CD4-positive, alpha-beta memory T cell (primary cell): ENCODE measurements around the gene TNIP2. TPM values are rescaled to one million over a fixed set of nuclear protein-coding genes. Genes with fewer than 3 reads are reported as not detected.

Source experiments
- CTCF ChIA-PET: fragments of 350-600 bp; sonication (Branson Sonifier 250); formaldehyde crosslinking; loops from one replicate; lab custom pipeline; 2021; ENCODE audit warnings: inconsistent platforms; ENCODE audit not compliant: partially characterized antibody; lab: Charles Lee
- POLR2A ChIA-PET: fragments of 350-600 bp; sonication (Branson Sonifier 250); formaldehyde crosslinking; loops from one replicate; lab custom pipeline; 2021; ENCODE audit not compliant: partially characterized antibody; lab: Charles Lee
- DNase-seq, 5 donors: peaks; one replicate each; pipeline versions ENCODE4 v3.0.0 to v3.0.0-alpha.2; 2020 to 2022; ENCODE audit warnings: mixed read lengths in 1 of 5
- H3K27ac ChIP-seq: one replicate; pipeline ENCODE4 v1.7.0; 2013; ENCODE audit warnings: low read depth, low read length
- H3K27me3 ChIP-seq: 2 replicates; pipeline ENCODE4 v1.7.0; 2013; ENCODE audit warnings: mild to moderate bottlenecking, low read length, moderate library complexity; ENCODE audit not compliant: insufficient read depth
- H3K36me3 ChIP-seq: 2 replicates; pipeline ENCODE4 v1.7.0; 2013; ENCODE audit warnings: mild to moderate bottlenecking, low read length, moderate library complexity; ENCODE audit not compliant: insufficient read depth
- H3K4me1 ChIP-seq: 2 replicates; pipeline ENCODE4 v1.7.0; 2013; ENCODE audit warnings: mild to moderate bottlenecking, low read length, moderate library complexity; ENCODE audit not compliant: insufficient read depth
- H3K4me3 ChIP-seq, 2 donors: one replicate each; pipeline ENCODE4 v1.7.0; 2013; ENCODE audit warnings: low read length in 2 of 2, mild to moderate bottlenecking in 1 of 2
- H3K9me3 ChIP-seq, 2 donors: one replicate each; pipeline ENCODE4 v1.7.0; 2013; ENCODE audit warnings: low read length in 2 of 2, control low read depth in 1 of 2; ENCODE audit not compliant: control insufficient read depth in 1 of 2
- H3K27ac Mint-ChIP-seq, 7 donors: one replicate each; pipeline ENCODE4 v1.8.0; 2020 to 2021; ENCODE audit warnings: mixed read lengths in 7 of 7, mild to moderate bottlenecking in 6 of 7, inconsistent platforms in 3 of 7, moderate library complexity in 3 of 7
- H3K27me3 Mint-ChIP-seq, 2 donors: one replicate each; pipeline ENCODE4 v1.8.0; 2020 to 2021; ENCODE audit warnings: mixed read lengths in 2 of 2
- H3K36me3 Mint-ChIP-seq, 2 donors: one replicate each; pipeline ENCODE4 v1.8.0; 2020 to 2021; ENCODE audit warnings: mixed read lengths in 2 of 2, inconsistent platforms in 1 of 2, mild to moderate bottlenecking in 1 of 2
- H3K4me1 Mint-ChIP-seq, 4 donors: one replicate each; pipeline ENCODE4 v1.8.0; 2020 to 2021; ENCODE audit warnings: mixed read lengths in 4 of 4, mild to moderate bottlenecking in 1 of 4
- H3K4me3 Mint-ChIP-seq, 8 donors: one replicate each; pipeline ENCODE4 v1.8.0; 2020 to 2021; ENCODE audit warnings: mixed read lengths in 8 of 8, mild to moderate bottlenecking in 7 of 8, moderate library complexity in 6 of 8, inconsistent platforms in 3 of 8
- H3K9me3 Mint-ChIP-seq, 8 donors: one replicate each; pipeline ENCODE4 v1.8.0; 2020 to 2021; ENCODE audit warnings: mixed read lengths in 8 of 8, mild to moderate bottlenecking in 5 of 8, inconsistent platforms in 3 of 8, moderate library complexity in 1 of 8
- intact Hi-C: fragments of 100-400 bp; cut with micrococcal nuclease; formaldehyde crosslinking; loops from one replicate; pipeline ENCODE4 v1.15.1; 2023
- polyA plus RNA-seq, 2 donors: library from polyadenylated mRNA; unstranded; fragments of 300-500 nt; fragmentation: Illumina TruSeq; gene quantifications; one replicate each; pipeline ENCODE4 v1.2.3, GENCODE V29; 2021
- total RNA-seq, 2 experiments: library from RNA; stranded (reverse); gene quantifications; one replicate each; pipeline ENCODE4 v1.2.3, GENCODE V29; 2021

TNIP2 gene
- total and polyA plus RNA-seq, 4 experiments from 2014 or later, result 45.8 to 50.5 (median 49.2) TPM

DNA sequence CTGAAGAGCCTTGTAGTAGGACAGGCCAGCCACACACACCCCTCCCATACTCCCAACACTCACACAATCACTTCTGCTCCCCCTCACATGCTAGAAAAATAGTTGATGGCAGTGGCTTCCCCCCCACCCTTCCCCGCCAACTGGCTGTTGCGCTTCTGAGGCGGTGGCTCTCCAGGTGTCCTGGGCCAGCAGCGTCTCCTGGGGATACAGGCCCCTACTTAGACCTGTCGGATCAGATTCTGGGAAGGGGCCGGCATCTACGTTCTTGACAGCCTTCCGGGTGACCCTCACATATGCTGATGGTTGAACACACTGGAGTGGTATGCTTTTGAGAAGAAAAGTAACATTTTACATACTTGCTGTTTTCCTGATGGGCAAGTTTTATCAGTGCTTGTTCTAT is 39.9 kb downstream of the TNIP2 start:
- Histone ChIP-seq H3K9me3 (no peaks in the 10 kb centered on the region), H3K27me3 (no peaks in the 10 kb centered on the region), H3K4me3 (no peak overlapping the region), H3K36me3 (peaks cover 22% of the 10 kb centered on the region), H3K4me1 (peaks cover 18% of the 10 kb centered on the region), H3K27ac (no peak overlapping the region)
- intact Hi-C loops, result no loop called here
- ChIA-PET POLR2A (interaction anchor here (0.7 kb wide), 1 partner anchor 260 kb away, joined by 3 read pairs; no protein-coding TSS in a partner anchor), CTCF (no interaction called here)
- H3K4me1 Mint-ChIP-seq, result peaks cover 16 to 25% (median 21%) of the 10 kb centered on the region in 4 donors
- DNase-seq, result no peak
- peak overlapping the region in 2 of 7 donors; percentile 30 to 35 for H3K27ac Mint-ChIP-seq
- no peaks in the 10 kb centered on the region for H3K9me3 Mint-ChIP-seq
- H3K36me3 Mint-ChIP-seq, result peaks cover 16 to 47% of the 10 kb centered on the region in 2 donors
- no peaks in the 10 kb centered on the region for H3K27me3 Mint-ChIP-seq
- no peak overlapping the region for H3K4me3 Mint-ChIP-seq

DNA sequence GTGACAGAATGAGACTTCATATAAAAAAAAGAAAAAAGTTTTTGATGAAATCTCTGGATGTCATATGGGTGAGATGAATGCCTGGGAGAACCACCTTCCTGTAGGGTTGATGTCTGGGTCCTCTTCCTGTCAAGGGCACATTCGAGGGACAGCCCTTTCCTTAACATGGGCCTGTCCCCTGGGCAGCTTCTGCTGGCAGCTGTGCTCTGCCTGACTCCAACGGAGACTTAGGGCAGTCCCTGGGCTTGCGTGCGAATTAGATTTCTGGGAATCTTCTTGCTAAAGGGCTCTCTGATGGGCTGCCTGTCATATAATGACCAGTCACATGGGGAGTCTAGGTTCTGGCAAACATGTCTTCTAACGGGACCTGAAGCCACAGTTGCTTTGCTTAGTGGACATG is 40.7 kb downstream of the TNIP2 start:
- no peaks in the 10 kb centered on the region for H3K9me3 ChIP-seq
- H3K4me3 Mint-ChIP-seq, result no peak overlapping the region
- peaks cover 16 to 25% (median 21%) of the 10 kb centered on the region in 4 donors for H3K4me1 Mint-ChIP-seq
- ChIA-PET CTCF (no interaction called here), POLR2A (no interaction called here)
- peaks cover 12 to 42% of the 10 kb centered on the region in 2 donors for H3K36me3 Mint-ChIP-seq
- H3K36me3 ChIP-seq, result peaks cover 18% of the 10 kb centered on the region
- intact Hi-C loops, result no loop called here
- peak overlapping the region in 5 of 7 donors; percentile 36 to 77 (median 41) for H3K27ac Mint-ChIP-seq
- no peaks in the 10 kb centered on the region for H3K9me3 Mint-ChIP-seq
- no peaks in the 10 kb centered on the region for H3K27me3 Mint-ChIP-seq
- peaks cover 18% of the 10 kb centered on the region for H3K4me1 ChIP-seq
- H3K4me3 ChIP-seq, result no peak overlapping the region
- H3K27ac ChIP-seq, result no peak overlapping the region
- no peak for DNase-seq
- no peaks in the 10 kb centered on the region for H3K27me3 ChIP-seq

DNA sequence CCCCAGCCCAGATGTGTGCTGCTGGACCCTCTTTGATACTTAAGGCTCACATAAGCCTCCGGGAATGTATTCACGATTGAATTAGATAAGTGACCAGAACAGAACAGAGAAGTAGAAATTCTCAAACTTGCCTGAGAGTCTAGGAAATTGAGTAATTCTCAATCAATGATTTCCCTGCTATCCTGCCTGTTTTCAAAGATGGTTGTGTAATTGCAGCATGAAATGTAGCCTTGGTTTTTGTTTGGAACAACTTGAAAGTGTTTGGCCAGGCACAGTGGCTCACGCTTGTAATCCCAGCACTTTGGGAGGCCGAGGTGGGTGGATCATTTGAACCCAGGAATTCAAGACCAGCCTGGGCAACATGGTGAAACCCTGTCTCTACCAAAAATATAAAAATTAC is 41.2 kb downstream of the TNIP2 start:
- H3K4me3 Mint-ChIP-seq, result no peak overlapping the region
- Histone ChIP-seq H3K4me1 (peaks cover 18% of the 10 kb centered on the region), H3K4me3 (no peak overlapping the region), H3K36me3 (peaks cover 13% of the 10 kb centered on the region), H3K9me3 (no peaks in the 10 kb centered on the region), H3K27ac (no peak overlapping the region), H3K27me3 (no peaks in the 10 kb centered on the region)
- H3K36me3 Mint-ChIP-seq, result peaks cover 11 to 38% of the 10 kb centered on the region in 2 donors
- CTCF ChIA-PET, result no interaction called here
- POLR2A ChIA-PET, result no interaction called here
- DNase-seq, result no peak
- intact Hi-C loops, result loop anchor here (5.0 kb wide), 1 partner anchor 32 kb away; no protein-coding TSS in a partner anchor
- peaks cover 16 to 25% (median 21%) of the 10 kb centered on the region in 4 donors for H3K4me1 Mint-ChIP-seq
- H3K9me3 Mint-ChIP-seq, result no peaks in the 10 kb centered on the region
- H3K27me3 Mint-ChIP-seq, result no peaks in the 10 kb centered on the region
- peak overlapping the region in 3 of 7 donors; percentile 17 to 68 (median 61) for H3K27ac Mint-ChIP-seq

DNA sequence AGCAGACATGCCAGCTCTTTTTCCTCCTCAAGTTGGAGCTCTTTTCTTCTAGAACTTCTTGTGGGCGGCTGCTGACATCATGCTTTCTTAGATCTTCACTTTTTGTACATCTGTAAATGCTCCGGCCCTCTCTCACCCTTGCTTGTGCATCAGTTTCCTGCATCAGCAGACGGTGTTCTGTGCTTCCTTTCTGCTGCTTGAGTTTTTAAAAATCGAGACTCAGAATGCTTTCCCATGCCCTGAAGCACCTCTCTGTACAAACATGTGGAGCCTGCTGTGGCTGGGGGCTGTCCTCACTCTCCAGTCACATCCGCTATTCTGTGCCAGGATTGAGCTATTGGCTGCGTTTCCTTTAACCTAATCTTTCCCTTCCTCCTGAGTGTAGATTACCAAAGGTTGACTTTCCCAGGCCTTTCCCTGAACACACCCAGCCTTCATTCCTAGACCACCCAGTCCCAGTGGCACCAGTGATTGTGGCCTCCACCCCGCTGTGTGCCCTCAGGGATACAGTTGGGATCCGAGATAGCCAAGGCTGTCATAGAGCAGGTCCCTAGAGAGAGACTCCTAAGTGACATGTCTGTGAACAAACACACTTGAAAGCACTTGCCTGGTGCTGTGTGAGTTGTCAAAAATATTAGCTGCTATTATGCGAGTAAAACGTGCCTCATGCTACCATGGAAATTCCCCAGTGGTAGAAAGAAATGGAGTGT is 41.9 kb downstream of the TNIP2 start:
- CTCF ChIA-PET, result interaction anchor here (1.0 kb wide), 1 partner anchor 10 kb away, joined by 4 read pairs; no protein-coding TSS in a partner anchor
- H3K36me3 ChIP-seq, result peaks cover 9% of the 10 kb centered on the region
- peaks cover 11 to 37% of the 10 kb centered on the region in 2 donors for H3K36me3 Mint-ChIP-seq
- POLR2A ChIA-PET, result no interaction called here
- intact Hi-C loops, result loop anchor here (5.0 kb wide), 1 partner anchor 33 kb away; no protein-coding TSS in a partner anchor
- H3K4me3 ChIP-seq, result no peak overlapping the region
- DNase-seq, result peak; percentile 45 to 67 (median 53)
- no peaks in the 10 kb centered on the region for H3K9me3 ChIP-seq
- H3K4me1 Mint-ChIP-seq, result peaks cover 16 to 25% (median 21%) of the 10 kb centered on the region in 4 donors
- H3K27ac Mint-ChIP-seq, result peak overlapping the region; percentile 68 to 94 (median 88)
- no peaks in the 10 kb centered on the region for H3K27me3 Mint-ChIP-seq
- H3K4me3 Mint-ChIP-seq, result peak overlapping the region in 5 of 8 donors; percentile 15 to 57 (median 44)
- no peaks in the 10 kb centered on the region for H3K9me3 Mint-ChIP-seq
- peaks cover 18% of the 10 kb centered on the region for H3K4me1 ChIP-seq
- H3K27me3 ChIP-seq, result no peaks in the 10 kb centered on the region
- H3K27ac ChIP-seq, result peak overlapping the region; percentile 12

DNA sequence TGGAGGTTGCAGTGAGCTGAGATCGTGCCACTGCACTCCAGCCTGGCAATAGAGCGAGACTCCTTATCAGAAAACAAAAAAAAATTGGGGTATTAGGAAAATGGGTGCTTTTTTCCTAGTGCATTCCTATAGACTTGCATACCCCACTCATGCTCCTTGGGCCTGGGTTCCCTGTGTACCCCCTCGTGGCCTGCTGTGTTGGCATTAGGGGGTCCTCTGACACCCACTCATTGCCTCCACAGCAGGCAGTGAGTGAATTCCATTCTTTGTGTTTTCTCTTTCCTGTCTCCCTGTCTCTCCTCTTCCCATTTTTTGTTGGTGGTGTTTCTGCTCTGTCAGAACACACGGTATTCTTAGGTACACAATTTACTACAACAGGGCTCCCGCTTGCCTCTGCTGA is 42.8 kb downstream of the TNIP2 start:
- H3K4me1 ChIP-seq, result peaks cover 18% of the 10 kb centered on the region
- Mint-ChIP-seq H3K4me1 (peaks cover 16 to 25% (median 21%) of the 10 kb centered on the region in 4 donors), H3K27ac (peak overlapping the region; percentile 68 to 94 (median 88)), H3K36me3 (peaks cover 11 to 32% of the 10 kb centered on the region in 2 donors), H3K4me3 (peak overlapping the region in 3 of 8 donors; percentile 15 to 57 (median 44)), H3K27me3 (no peaks in the 10 kb centered on the region), H3K9me3 (no peaks in the 10 kb centered on the region)
- ChIA-PET CTCF (interaction anchor here (0.7 to 1.0 kb wide), 2 partner anchors 9 to 10 kb away, joined by 3 to 4 read pairs; no protein-coding TSS in a partner anchor), POLR2A (no interaction called here)
- H3K9me3 ChIP-seq, result no peaks in the 10 kb centered on the region
- H3K27me3 ChIP-seq, result no peaks in the 10 kb centered on the region
- intact Hi-C loops, result loop anchor here (5.0 kb wide), 1 partner anchor 34 kb away; no protein-coding TSS in a partner anchor
- no peak overlapping the region for H3K27ac ChIP-seq
- DNase-seq, result no peak
- H3K4me3 ChIP-seq, result no peak overlapping the region
- H3K36me3 ChIP-seq, result peaks cover 2% of the 10 kb centered on the region

DNA sequence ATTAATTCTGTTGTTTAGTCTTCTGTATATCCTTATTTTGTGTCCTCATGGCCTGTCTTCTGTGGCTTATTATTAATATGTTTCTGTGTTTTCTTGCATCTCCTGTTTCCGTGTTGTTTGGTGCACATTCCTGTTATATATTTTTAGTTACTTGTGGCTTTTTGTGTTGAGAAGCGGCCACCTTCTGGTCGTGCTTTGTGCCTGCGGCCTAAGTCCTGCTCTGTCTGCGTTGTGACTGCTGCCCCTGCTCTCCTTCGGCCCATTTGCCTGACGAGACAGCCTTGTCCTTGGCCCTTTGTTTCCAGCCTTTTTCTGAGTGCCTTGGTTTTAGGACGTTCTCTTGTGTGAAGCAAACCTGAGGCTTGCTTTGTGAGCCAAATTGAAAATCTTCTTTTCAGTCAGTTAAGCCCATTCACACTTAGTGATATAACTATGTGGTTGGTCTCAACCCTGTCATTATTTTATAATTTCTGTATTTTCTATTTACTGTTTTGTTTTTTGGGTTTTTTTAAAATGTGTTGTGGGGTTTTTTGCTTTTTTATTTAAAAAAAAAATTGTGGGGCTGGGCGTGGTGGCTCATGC is 43.8 kb downstream of the TNIP2 start:
- peaks cover 16 to 25% (median 21%) of the 10 kb centered on the region in 4 donors for H3K4me1 Mint-ChIP-seq
- no peaks in the 10 kb centered on the region for H3K27me3 Mint-ChIP-seq
- H3K4me3 ChIP-seq, result no peak overlapping the region
- intact Hi-C loops, result loop anchor here (5.0 kb wide), 1 partner anchor 35 kb away; no protein-coding TSS in a partner anchor
- no peak overlapping the region for H3K27ac ChIP-seq
- DNase-seq, result no peak
- H3K36me3 ChIP-seq, result no peaks in the 10 kb centered on the region
- POLR2A ChIA-PET, result no interaction called here
- CTCF ChIA-PET, result no interaction called here
- peaks cover 6 to 29% of the 10 kb centered on the region in 2 donors for H3K36me3 Mint-ChIP-seq
- no peaks in the 10 kb centered on the region for H3K27me3 ChIP-seq
- no peaks in the 10 kb centered on the region for H3K9me3 ChIP-seq
- H3K4me3 Mint-ChIP-seq, result no peak overlapping the region
- peaks cover 18% of the 10 kb centered on the region for H3K4me1 ChIP-seq
- peak overlapping the region in 4 of 7 donors; percentile 30 to 77 (median 53) for H3K27ac Mint-ChIP-seq
- no peaks in the 10 kb centered on the region for H3K9me3 Mint-ChIP-seq

DNA sequence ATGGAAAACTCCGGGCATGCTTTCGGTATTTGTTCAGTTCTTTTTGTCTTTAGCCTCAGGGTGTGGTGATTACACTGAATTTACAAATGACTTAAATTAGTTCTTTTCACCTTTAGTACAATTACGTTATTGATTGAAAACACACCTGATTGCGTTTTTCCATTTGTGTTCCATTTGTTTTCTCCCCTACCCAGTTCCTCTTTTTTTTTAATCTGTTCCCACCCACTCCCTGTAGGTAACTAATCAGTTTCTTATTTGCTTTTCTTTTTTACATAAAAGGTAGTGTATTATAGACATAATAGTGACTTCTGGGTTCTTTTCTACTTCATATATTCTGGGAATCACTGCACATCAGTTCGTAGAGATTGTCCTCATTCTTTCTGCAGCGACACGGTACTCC is 53.4 kb downstream of the TNIP2 start:
- Mint-ChIP-seq H3K27ac (no peak overlapping the region), H3K27me3 (no peaks in the 10 kb centered on the region), H3K36me3 (peaks cover 37 to 48% of the 10 kb centered on the region in 2 donors), H3K4me3 (no peak overlapping the region), H3K9me3 (peaks cover 0 to 3% (median 0%) of the 10 kb centered on the region in 8 donors), H3K4me1 (no peaks in the 10 kb centered on the region)
- H3K36me3 ChIP-seq, result peaks cover 41% of the 10 kb centered on the region
- no peak for DNase-seq
- POLR2A ChIA-PET, result no interaction called here
- no peak overlapping the region for H3K27ac ChIP-seq
- no peaks in the 10 kb centered on the region for H3K4me1 ChIP-seq
- no peaks in the 10 kb centered on the region for H3K27me3 ChIP-seq
- intact Hi-C loops, result no loop called here
- CTCF ChIA-PET, result no interaction called here
- no peaks in the 10 kb centered on the region for H3K9me3 ChIP-seq
- H3K4me3 ChIP-seq, result no peak overlapping the region
